ENCODE data around the gene ITGAV. TPM values are rescaled to one million over a fixed set of nuclear protein-coding genes. Genes with fewer than 3 reads are reported as not detected.

Gene ITGAV
- total and polyA plus RNA-seq, 2 donors (not counting 1 experiment from before 2014, with no cell fraction given): 121 to 205 TPM

- no peaks in the 10 kb centered on the region for H3K9me3 ChIP-seq (ENCODE audit: control insufficient read depth, insufficient read depth, low read depth, low read length)
- no peak overlapping the region for H3K9ac ChIP-seq (ENCODE audit: insufficient read depth, low read length)
- no peak overlapping the region for H2AFZ ChIP-seq (ENCODE audit: low read length)
- no peaks in the 10 kb centered on the region for H3K79me2 ChIP-seq (ENCODE audit: control insufficient read depth, insufficient read depth, low read length)
- H4K20me1 ChIP-seq (ENCODE audit: control insufficient read depth, extremely low read depth, insufficient read depth, low read length): no peaks in the 10 kb centered on the region
- H3K27ac ChIP-seq (ENCODE audit: insufficient read depth, low read length): no peak overlapping the region
- no peak for TF ChIP-seq EZH2 (IDR thresholded peaks at IDR 0.05; ENCODE audit: low read length, missing control alignments)
- TF ChIP-seq CTCF (conservative IDR thresholded peaks at IDR 0.05 in 1 of 2, IDR thresholded peaks at IDR 0.05 in 1 of 2; ENCODE audit: low read depth in 1 of 2, low read length in 2 of 2): no peak
- no peak overlapping the region for H3K4me2 ChIP-seq (ENCODE audit: extremely low read depth, insufficient read depth, low read length)
- no peaks in the 10 kb centered on the region for H3K36me3 ChIP-seq (ENCODE audit: control insufficient read depth, insufficient read depth, low read length)
- H3K4me3 ChIP-seq (replicated peaks in 1 of 4; ENCODE audit: control extremely low read depth in 1 of 4, insufficient read depth in 1 of 4, low read depth in 3 of 4, low read length in 4 of 4): peak overlapping the region in 1 of 4 experiments; percentile 93
- no peak for DNase-seq (ENCODE audit: low read depth in 2 of 2)
- no peaks in the 10 kb centered on the region for H3K27me3 ChIP-seq (ENCODE audit: control insufficient read depth, insufficient read depth, low read length)
- no peaks in the 10 kb centered on the region for H3K4me1 ChIP-seq (ENCODE audit: control insufficient read depth, extremely low read depth, insufficient read depth, low read length)
Observed at GRCh38 chr2:186696290-186696689, 106.4 kb downstream of the ITGAV start.

GRCh38 chr2:186696804-186697203 lies 106.9 kb downstream of the ITGAV start:
- no peaks in the 10 kb centered on the region for H3K27me3 ChIP-seq (ENCODE audit: control insufficient read depth, insufficient read depth, low read length)
- H3K4me3 ChIP-seq (replicated peaks in 1 of 4; ENCODE audit: control extremely low read depth in 1 of 4, insufficient read depth in 1 of 4, low read depth in 3 of 4, low read length in 4 of 4): peak overlapping the region in 1 of 4 experiments; percentile 93
- H3K4me2 ChIP-seq (ENCODE audit: extremely low read depth, insufficient read depth, low read length): no peak overlapping the region
- H3K9ac ChIP-seq (ENCODE audit: insufficient read depth, low read length): no peak overlapping the region
- no peaks in the 10 kb centered on the region for H3K79me2 ChIP-seq (ENCODE audit: control insufficient read depth, insufficient read depth, low read length)
- DNase-seq (ENCODE audit: low read depth in 2 of 2): no peak
- no peaks in the 10 kb centered on the region for H3K9me3 ChIP-seq (ENCODE audit: control insufficient read depth, insufficient read depth, low read depth, low read length)
- TF ChIP-seq EZH2 (IDR thresholded peaks at IDR 0.05; ENCODE audit: low read length, missing control alignments) (no peak), CTCF (conservative IDR thresholded peaks at IDR 0.05 in 1 of 2, IDR thresholded peaks at IDR 0.05 in 1 of 2; ENCODE audit: low read depth in 1 of 2, low read length in 2 of 2) (no peak)
- no peaks in the 10 kb centered on the region for H3K4me1 ChIP-seq (ENCODE audit: control insufficient read depth, extremely low read depth, insufficient read depth, low read length)
- no peak overlapping the region for H3K27ac ChIP-seq (ENCODE audit: insufficient read depth, low read length)
- no peak overlapping the region for H2AFZ ChIP-seq (ENCODE audit: low read length)
- H3K36me3 ChIP-seq (ENCODE audit: control insufficient read depth, insufficient read depth, low read length): no peaks in the 10 kb centered on the region
- H4K20me1 ChIP-seq (ENCODE audit: control insufficient read depth, extremely low read depth, insufficient read depth, low read length): no peaks in the 10 kb centered on the region

- no peak overlapping the region for H3K4me3 ChIP-seq (replicated peaks in 1 of 4; ENCODE audit: control extremely low read depth in 1 of 4, insufficient read depth in 1 of 4, low read depth in 3 of 4, low read length in 4 of 4)
- no peak overlapping the region for H2AFZ ChIP-seq (ENCODE audit: low read length)
- TF ChIP-seq CTCF (conservative IDR thresholded peaks at IDR 0.05 in 1 of 2, IDR thresholded peaks at IDR 0.05 in 1 of 2; ENCODE audit: low read depth in 1 of 2, low read length in 2 of 2) (no peak), EZH2 (IDR thresholded peaks at IDR 0.05; ENCODE audit: low read length, missing control alignments) (no peak)
- no peaks in the 10 kb centered on the region for H3K36me3 ChIP-seq (ENCODE audit: control insufficient read depth, insufficient read depth, low read length)
- H3K4me1 ChIP-seq (ENCODE audit: control insufficient read depth, extremely low read depth, insufficient read depth, low read length): no peaks in the 10 kb centered on the region
- no peak overlapping the region for H3K27ac ChIP-seq (ENCODE audit: insufficient read depth, low read length)
- H3K79me2 ChIP-seq (ENCODE audit: control insufficient read depth, insufficient read depth, low read length): no peaks in the 10 kb centered on the region
- no peak overlapping the region for H3K9ac ChIP-seq (ENCODE audit: insufficient read depth, low read length)
- no peak overlapping the region for H3K4me2 ChIP-seq (ENCODE audit: extremely low read depth, insufficient read depth, low read length)
- no peaks in the 10 kb centered on the region for H3K9me3 ChIP-seq (ENCODE audit: control insufficient read depth, insufficient read depth, low read depth, low read length)
- H4K20me1 ChIP-seq (ENCODE audit: control insufficient read depth, extremely low read depth, insufficient read depth, low read length): no peaks in the 10 kb centered on the region
- peak in 1 of 2 donors; percentile 27 for DNase-seq (ENCODE audit: low read depth in 2 of 2)
- no peaks in the 10 kb centered on the region for H3K27me3 ChIP-seq (ENCODE audit: control insufficient read depth, insufficient read depth, low read length)
Observed at GRCh38 chr2:186697536-186697935, 107.7 kb downstream of the ITGAV start.
